Upper lobe of right lung (tissue), 1 donor: ENCODE results near the gene SLC29A2. TPM values are rescaled to one million over a fixed set of nuclear protein-coding genes. Genes with fewer than 3 reads are reported as not detected.
A peak's percentile ranks its signal among the peaks of the same experiment; 100 is the strongest.

ENCODE experiments used
- ATAC-seq: fragments of 200-7000 bp; cut with Tn5 transposase; one replicate; pipeline ENCODE4 v1.9.1; 2020; ENCODE audit warnings: mild to moderate bottlenecking, moderate library complexity
- DNase-seq: peaks from one replicate; pipeline ENCODE4 v3.0.0-alpha.2; 2020
- H3K27ac ChIP-seq: fragments of 200-600 bp; one replicate; pipeline ENCODE4 v1.8.0; 2022
- H3K27me3 ChIP-seq: fragments of 200-600 bp; one replicate; pipeline ENCODE4 v1.8.0; 2022; ENCODE audit warnings: mild to moderate bottlenecking
- H3K36me3 ChIP-seq: fragments of 200-600 bp; one replicate; pipeline ENCODE4 v1.8.0; 2022
- H3K4me1 ChIP-seq: fragments of 200-600 bp; one replicate; pipeline ENCODE4 v1.8.0; 2022
- H3K4me3 ChIP-seq: fragments of 200-600 bp; one replicate; pipeline ENCODE4 v1.8.0; 2022; ENCODE audit warnings: mild to moderate bottlenecking
- H3K9me3 ChIP-seq: fragments of 200-600 bp; one replicate; pipeline ENCODE4 v1.8.0; 2022
- intact Hi-C: fragments of 100-400 bp; cut with DNase I; formaldehyde crosslinking; loops from one replicate; pipeline ENCODE4 v1.11.0; 2022
- long read RNA-seq: library from polyadenylated mRNA; unstranded; transcript quantifications from one replicate; pipeline ENCODE4 v2.0.0, GENCODE V29; 2021
- total RNA-seq: library from RNA; stranded (reverse); fragmentation: NEBNext Ultra II Directional; extraction: Animal tissue kit (Norgen Biotek cat#: 25700); gene quantifications from one replicate; pipeline ENCODE4 v1.2.1, GENCODE V29; 2021
- TF ChIP-seq, protein P1 (sequence below): fragments of 200-600 bp; IDR thresholded peaks from one replicate; pipeline ENCODE4 v1.8.0; 2022; ENCODE audit warnings: antibody characterized with exemption
- donor health status: DM: no; HTN: yes; CAD: no; lungs with severe emphysema.

The SLC29A2 gene, protein sequence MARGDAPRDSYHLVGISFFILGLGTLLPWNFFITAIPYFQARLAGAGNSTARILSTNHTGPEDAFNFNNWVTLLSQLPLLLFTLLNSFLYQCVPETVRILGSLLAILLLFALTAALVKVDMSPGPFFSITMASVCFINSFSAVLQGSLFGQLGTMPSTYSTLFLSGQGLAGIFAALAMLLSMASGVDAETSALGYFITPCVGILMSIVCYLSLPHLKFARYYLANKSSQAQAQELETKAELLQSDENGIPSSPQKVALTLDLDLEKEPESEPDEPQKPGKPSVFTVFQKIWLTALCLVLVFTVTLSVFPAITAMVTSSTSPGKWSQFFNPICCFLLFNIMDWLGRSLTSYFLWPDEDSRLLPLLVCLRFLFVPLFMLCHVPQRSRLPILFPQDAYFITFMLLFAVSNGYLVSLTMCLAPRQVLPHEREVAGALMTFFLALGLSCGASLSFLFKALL
- total RNA-seq: 14.2 TPM
- long read RNA-seq, partial matches to known transcripts: 11 of 32 reads
- long read RNA-seq, other reads (novel, unspliced or antisense): 18 of 32 reads

DNA sequence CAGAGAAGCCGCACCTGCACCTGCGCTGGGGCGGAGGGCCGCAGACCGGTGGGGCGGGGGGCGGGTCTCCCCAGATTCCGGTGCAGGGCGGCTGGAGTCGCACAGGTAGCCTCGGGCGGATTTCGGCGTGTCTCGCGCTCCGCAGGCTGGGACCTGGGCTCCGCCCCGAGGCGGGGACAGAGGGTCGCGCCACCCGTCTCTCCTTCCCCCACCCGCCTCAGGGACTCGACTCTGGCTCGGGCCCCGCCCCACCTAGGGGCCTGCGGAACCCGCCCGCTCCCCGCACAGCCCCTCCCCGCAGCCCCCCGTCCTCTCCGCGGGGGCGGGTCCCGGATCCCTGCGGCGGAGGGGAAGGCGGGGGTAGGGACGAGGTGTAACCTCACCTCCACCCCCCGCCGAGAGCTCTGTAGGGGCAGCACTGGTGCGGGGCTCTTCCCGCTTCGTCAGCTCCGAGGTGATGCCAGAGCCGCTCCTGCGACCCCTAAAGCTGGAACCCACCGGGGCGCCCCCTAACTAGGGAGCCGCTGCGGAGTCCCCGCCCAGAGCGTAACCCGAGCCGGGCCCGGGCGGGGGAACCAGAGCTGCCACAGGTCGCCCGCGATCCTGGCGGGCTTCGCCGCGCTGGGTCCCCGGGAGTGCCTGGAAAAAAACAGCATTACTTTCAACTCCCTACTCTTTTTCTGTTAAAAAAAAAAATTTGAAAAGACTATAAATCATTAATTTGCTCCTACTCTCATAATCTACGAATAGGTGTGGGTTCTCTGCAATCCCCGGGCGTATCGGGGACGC is at the start of gene SLC29A2:
Gene SLC29A2, minus strand, starts transcription at position 134 of the 789 bp plus-strand sequence. CDS start 169 bp downstream, outside the sequence.
- ATAC-seq (peak; percentile 94), DNase-seq (peak; percentile 95)
- no peaks in the 10 kb centered on the region for H3K9me3 ChIP-seq
- intact Hi-C loops: no loop called here
- peaks cover 5% of the 10 kb centered on the region for H3K27me3 ChIP-seq
- H3K4me1 ChIP-seq: peaks cover 9% of the 10 kb centered on the region
- H3K36me3 ChIP-seq: no peaks in the 10 kb centered on the region
- H3K27ac ChIP-seq: peak within 1 kb of the TSS; percentile 80
- H3K4me3 ChIP-seq: peak within 1 kb of the TSS; percentile 74
- TF ChIP-seq, protein P1, sequence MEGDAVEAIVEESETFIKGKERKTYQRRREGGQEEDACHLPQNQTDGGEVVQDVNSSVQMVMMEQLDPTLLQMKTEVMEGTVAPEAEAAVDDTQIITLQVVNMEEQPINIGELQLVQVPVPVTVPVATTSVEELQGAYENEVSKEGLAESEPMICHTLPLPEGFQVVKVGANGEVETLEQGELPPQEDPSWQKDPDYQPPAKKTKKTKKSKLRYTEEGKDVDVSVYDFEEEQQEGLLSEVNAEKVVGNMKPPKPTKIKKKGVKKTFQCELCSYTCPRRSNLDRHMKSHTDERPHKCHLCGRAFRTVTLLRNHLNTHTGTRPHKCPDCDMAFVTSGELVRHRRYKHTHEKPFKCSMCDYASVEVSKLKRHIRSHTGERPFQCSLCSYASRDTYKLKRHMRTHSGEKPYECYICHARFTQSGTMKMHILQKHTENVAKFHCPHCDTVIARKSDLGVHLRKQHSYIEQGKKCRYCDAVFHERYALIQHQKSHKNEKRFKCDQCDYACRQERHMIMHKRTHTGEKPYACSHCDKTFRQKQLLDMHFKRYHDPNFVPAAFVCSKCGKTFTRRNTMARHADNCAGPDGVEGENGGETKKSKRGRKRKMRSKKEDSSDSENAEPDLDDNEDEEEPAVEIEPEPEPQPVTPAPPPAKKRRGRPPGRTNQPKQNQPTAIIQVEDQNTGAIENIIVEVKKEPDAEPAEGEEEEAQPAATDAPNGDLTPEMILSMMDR: no peak

DNA sequence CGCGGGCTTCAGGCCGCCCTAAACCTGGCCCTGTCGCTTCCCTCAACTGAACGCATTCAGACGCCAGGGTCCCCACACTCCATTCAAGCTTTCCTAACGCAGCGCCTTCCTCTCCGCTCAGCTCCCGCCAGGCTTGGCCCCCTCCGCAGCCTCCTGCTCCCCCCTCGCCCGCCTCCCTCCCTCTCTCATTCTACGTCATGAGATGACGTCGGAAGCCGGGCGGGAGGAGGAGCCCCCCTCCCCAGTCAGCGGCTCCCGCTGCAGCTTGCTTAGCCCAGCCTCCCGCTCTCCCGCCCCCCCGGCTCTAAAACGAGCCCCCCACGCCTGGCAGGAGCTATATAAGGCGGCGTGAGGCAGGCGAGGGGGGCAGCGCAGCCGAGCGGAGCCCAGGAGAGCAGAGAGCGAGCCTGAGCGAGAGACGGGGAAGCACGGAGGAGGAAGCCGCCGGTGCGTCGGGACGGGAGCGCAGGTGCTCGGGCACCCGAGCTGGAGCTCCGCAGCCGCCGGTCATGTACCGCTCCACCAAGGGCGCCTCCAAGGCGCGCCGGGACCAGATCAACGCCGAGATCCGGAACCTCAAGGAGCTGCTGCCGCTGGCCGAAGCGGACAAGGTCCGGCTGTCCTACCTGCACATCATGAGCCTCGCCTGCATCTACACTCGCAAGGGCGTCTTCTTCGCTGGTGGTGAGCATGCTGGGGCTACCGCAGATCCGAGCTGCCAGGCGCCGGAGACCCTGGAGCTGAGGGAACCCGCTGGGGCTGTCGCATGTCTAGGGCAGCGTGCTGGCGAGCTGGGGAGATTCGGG is 49.3 kb upstream of the SLC29A2 start, which contains the start of gene NPAS4:
Gene NPAS4, plus strand, starts transcription at position 365 of the 806 bp plus-strand sequence. Its CDS starts 145 bp downstream, at position 510.
- H3K9me3 ChIP-seq: no peaks in the 10 kb centered on the region
- TF ChIP-seq, protein P1: no peak
- peaks cover 9% of the 10 kb centered on the region for H3K4me1 ChIP-seq
- H3K27me3 ChIP-seq: peaks cover 21% of the 10 kb centered on the region
- no peak within 1 kb of the TSS for H3K27ac ChIP-seq
- H3K4me3 ChIP-seq: no peak within 1 kb of the TSS
- ATAC-seq: no peak
- intact Hi-C loops: no loop called here
- no peak for DNase-seq
- H3K36me3 ChIP-seq: no peaks in the 10 kb centered on the region

DNA sequence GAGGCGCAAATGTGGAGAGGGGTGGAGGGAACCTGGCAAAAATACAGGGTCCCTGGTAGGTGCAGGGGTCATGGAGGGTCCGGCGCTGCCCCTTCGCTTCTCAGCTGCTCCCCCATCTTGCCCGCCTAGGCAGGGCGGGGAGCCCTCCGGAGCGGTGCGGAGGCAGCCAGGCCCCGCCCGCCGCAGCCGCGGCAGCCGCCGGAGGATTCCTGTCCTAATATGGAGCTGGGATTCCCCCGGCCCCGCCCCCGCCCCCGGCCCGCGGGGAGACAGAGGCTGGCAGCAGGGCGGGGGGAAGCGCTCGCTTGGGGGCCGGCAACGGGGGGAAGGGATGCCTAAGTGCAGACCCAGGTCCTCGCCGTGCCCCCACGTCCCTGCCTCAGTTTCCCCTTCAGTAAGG is 48.3 kb upstream of the SLC29A2 start:
- H3K27ac ChIP-seq: no peak overlapping the region
- H3K9me3 ChIP-seq: no peaks in the 10 kb centered on the region
- H3K36me3 ChIP-seq: no peaks in the 10 kb centered on the region
- intact Hi-C loops: no loop called here
- H3K4me3 ChIP-seq: no peak overlapping the region
- peaks cover 9% of the 10 kb centered on the region for H3K4me1 ChIP-seq
- TF ChIP-seq, protein P1: no peak
- H3K27me3 ChIP-seq: peaks cover 21% of the 10 kb centered on the region
- DNase-seq: no peak
- ATAC-seq: no peak

DNA sequence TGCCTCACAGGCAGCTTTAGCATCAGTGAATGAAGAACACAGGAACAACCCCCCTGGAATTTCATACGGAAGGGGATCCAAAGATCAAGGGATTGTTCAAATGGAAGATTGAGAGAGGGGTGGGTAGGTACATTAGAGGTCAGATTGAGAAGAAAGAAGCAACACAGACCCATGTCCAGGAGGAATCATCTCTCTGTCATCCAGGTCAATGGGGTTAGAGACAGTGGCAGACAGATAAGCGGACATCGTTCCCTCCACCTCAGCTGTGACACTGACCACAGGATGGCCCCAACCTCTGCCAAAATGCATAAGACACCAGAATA is 47.4 kb upstream of the SLC29A2 start:
- intact Hi-C loops: no loop called here
- ATAC-seq: no peak
- peaks cover 27% of the 10 kb centered on the region for H3K27me3 ChIP-seq
- H3K36me3 ChIP-seq: no peaks in the 10 kb centered on the region
- no peaks in the 10 kb centered on the region for H3K9me3 ChIP-seq
- H3K4me3 ChIP-seq: no peak overlapping the region
- no peak overlapping the region for H3K27ac ChIP-seq
- peaks cover 9% of the 10 kb centered on the region for H3K4me1 ChIP-seq
- no peak for DNase-seq
- TF ChIP-seq, protein P1: no peak
